Stimulated activated CD8-positive, alpha-beta memory T cell treated with anti-CD3 and anti-CD28 coated beads, Interleukin-12 subunit alpha, Interleukin-12 subunit beta, amount 100 ng/mL, for 1 hour (primary cell): ENCODE data around the gene PLCB2.

Experiments
- DNase-seq: peaks from one replicate; pipeline ENCODE4 v3.0.0-alpha.2; 2020; ENCODE audit warnings: low read depth

The PLCB2 gene

DNA sequence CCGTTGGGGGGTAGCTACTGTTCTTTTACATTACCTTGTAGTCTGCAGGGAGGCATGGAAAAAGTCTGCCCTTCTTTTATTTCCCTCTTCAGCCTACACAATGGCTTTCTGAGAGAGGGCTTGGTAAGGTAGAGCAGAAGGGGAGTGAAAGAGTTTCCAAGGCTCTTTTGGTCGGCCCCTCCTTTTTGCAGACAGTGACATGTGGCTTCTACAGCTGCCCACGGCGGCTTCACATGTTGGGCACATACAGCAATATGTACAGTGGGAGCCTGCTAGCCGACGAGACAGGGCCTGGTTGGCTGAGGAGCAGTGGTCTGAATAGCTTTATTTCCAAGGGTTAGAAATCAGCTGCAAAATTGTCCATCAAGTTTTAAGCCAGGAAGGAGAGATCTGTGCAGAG, 19.7 kb upstream of the PLCB2 start:
- DNase-seq: no peak

- DNase-seq: no peak
These were observed 18.0 kb upstream of the PLCB2 start for GRCh38 chr15:40325700-40326099.

- DNase-seq: no peak
These were observed 17.5 kb upstream of the PLCB2 start for GRCh38 chr15:40325188-40325587.

DNA sequence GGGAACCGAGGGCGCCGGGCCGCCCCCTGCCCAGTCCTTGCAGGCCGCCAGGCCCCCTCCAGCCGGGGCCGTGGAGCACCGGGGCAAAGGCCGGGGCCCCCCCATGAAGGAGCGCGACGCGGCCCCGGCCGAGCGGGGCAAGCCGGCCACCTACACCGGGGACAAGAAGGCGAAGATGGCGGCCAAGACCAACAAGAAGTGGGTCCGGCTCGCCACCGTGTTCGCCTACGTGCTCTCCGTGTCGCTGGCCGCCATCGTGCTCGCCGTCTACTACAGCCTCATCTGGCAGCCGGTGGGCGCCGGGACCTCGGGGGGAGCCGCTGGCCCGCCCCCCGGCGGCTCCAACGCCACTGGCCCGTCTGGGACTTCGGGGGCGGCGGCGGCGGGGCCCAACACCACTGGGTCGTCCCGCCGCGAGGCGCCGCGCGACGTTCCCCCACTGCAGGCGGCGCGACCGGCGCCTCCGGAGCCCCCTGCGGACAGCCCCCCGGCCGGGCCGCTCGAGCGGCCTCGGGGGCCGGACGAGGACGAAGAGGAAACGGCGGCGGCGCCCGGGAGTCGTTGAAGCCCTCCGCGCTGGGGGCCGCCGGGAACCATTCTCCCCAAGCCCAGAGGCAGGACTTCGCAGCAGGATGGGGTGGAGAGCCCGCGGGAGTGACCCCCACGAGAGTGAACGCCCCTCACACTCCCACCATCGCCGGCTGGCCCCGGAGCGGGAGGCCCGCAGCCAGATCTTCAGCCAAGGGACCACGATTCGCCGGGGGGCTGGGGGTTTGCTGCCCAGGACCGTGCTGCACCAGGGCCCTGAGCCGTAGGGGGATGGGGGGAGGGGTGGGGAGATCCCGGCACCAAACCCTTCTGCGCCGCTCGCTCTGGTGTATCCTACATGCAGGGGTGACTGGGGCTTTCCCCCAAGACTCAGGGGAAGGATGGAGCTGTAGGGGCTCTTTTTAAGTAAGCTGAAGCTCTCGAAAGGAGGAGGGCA, 16.5 kb upstream of the PLCB2 start:
- DNase-seq: no peak

DNA sequence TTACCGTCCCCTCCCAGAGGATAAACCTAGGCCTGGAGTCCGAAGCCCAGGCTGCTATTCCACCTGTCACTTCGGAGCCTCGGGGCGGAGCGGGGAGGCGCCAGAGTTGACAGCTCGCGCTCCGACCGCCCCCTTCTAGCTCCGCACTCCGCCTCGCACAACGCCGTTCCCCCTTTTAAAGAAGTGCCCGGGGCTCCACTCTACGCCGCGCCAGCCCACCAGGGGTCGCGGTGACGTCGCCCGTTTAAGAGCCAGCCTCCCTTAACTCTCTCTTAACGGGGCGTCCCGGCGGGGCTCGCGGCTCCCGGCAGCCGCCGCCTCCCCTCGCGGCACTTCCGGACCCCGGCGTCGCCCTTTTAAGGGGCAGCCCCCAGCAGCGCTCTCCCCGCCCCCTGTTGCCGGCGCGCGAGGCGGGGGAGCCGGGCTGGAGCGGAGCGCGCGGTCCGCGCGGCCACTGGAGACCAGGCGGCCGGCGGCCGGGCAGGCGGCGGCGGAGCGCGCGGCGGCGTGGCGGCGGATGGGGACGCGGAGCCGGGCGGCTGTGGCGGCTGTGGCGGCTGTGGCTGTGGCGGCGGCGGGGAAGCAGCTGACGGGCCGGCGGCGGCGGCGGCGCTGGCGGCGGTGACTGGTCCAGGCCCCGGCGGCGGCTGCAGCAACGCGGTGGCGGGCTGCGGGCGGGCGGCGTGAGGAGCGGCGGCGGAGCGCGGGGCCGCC, 15.7 kb upstream of the PLCB2 start, which contains the start of gene INAFM2:
INAFM2 (plus strand) TSS at position 454 of the 714 bp plus-strand sequence. CDS start 364 bp downstream, outside the sequence.
- peak; percentile 81 for DNase-seq

- DNase-seq: no peak
These were observed 14.9 kb upstream of the PLCB2 start for GRCh38 chr15:40322531-40323238.

DNA sequence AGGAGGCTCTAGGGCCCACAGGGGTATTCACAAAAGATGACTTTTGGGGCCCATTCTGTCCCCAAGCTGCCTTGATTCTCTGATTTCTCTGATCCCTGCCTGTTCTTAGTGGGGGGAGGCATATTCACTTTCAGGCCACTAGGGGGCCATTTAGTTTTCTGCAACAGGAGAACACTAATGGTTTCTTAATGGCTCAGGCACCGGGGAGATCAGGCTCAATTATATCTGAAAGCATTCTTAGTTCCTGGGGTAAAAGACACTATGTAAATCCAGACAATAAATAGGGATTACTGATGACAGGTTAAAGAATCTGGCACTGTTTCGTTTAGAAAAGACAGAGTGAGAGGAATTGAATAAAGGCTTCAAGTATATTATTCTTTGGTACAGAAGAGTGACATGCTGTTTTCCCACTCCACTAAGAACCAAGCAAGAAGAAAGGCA, 13.2 kb upstream of the PLCB2 start:
- no peak for DNase-seq

GRCh38 chr15:40320409-40320808, 12.7 kb upstream of the PLCB2 start:
- no peak for DNase-seq

DNA sequence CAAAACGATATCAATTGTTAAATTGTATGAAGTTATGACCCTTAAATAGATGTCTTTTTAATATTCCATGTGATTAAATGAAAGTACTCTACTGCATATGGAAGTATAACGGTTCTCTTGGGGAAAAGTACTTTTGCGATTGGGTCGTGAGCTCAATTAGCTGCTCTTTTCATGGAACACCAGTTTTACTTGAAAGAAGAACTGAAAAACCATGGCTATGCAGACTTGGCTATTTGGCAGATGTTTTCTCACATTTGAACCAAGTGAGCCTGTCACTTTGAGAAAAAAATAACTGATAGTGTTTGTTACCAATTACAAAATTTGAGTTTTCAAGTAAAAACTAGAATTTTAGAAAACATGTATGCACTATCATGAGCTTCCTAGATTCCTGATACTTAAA, 9.8 kb upstream of the PLCB2 start:
- no peak for DNase-seq

GRCh38 chr15:40316931-40317330, 9.2 kb upstream of the PLCB2 start:
- DNase-seq: no peak

- no peak for DNase-seq
These were observed 7.1 kb upstream of the PLCB2 start for GRCh38 chr15:40314723-40315276.

DNA sequence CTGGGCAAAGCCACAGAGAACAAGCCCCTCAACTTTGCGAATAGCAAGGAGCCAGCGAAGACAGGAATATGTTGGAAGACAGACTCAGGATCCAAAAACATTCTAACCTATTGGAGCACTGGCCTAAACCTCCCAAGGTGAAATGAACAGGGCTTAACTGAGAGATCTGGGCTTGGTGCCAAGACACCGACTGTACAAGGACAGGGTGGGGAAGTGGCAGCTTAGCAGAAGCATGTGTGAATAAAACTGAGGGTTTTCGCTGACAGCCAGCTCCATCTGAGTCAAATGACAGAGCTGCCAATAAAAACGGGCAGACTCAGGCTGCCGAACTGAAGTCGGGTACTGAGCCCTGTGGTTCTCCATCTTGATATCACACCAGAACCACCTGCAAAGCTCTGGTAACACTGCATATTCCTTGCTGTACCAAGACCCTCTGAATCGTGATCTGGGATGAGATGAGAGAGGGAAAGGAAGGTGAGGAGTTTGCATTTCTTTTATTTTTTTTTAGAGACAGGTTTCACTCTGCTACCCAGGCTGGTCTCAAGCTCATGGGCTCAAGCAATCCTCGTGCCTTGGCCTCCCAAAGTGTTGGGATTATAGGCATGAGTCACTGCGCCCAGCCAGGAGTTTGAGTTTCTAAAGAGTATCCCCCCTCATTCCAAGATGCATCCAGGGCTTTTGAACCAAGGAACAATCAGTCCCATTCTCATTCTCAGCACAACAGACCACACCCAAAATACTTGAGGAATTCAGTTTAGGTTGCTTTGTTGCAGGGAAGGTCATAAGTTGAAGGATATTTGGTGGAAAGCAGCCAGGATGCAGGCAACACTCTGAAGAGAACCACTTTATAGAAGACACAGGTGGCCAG, 6.0 kb upstream of the PLCB2 start:
- DNase-seq: no peak

DNA sequence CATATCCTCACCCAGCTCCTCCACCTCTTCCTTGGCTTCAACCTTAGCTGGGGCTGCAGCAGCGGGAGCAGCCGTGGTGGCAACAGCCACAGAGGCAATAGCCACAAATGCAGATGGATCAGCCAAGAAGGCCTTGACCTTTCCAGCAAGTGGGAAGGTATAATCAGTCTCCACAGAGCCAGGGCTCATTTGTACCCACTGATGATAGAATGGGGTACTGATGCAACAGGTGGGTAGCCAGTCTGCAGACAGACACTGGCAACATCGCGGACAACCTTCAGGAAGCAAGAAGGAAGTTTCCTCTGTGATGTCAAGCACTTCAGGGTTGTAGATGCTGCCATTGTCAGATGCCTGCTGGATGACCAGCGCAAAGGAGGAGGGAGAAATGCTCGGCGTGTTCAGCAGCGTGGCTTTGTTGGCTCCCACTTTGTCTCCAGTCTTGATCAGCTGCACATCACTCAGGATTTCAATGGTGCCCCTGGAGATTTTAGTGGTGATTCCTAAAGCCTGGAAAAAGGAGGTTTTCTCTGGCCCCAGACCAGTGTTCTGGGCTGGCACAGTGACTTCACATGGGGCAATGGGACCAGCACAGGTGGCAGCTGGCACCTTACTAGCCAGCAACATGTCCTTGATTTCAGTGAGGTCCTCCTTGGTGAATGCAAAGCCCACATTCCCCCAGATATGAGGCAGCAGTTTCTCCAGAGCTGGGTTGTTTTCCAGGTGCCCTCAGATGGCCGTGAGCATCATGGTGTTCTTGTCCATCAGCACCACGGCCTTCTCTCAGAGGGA, 4.8 kb upstream of the PLCB2 start:
- DNase-seq: no peak

GRCh38 chr15:40310993-40311392, 3.3 kb upstream of the PLCB2 start:
- no peak for DNase-seq

DNA sequence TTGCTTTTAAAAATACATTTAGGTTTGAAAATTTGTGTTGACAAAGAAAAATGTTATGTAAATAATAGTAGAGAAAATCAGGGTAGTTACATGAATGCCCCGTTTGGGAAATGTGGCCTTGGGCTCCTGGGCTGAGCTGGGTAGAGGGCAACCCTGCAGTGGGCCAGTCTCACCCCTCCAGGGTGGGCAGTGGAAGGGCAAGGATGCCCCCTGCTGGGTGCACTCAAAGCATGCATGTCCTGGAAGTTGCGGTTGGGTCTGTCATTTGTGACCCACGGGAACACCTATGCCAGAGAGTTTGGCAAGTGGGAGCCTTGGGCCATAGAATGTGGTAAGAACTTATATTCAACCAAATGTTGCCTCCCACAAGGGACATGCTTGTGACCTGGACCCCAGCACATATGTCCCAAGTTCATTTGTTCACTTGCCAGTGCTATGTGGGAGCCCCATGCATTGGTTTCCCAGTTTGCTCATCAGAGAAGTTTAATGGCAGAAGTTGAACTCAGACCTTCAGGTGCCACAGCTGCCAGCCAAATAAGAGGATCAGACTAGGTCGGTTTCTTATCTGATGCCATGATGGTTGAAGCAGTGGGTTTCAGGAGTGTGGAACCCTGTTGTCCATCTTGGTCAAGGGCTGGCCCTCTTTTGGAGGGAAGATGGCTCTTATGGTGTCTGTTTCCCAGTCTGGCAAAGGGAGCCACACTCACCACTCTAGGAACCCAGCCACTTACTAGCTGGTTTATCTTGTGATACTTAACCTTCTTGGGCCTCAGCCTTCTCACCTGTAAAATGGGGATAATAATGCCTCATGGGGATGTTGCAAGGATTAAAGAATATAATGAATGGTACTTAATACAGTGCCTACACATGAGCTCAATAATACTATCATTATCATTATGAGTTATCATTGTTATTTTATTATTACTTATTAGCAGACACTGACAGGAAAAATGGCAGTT, 2.5 kb upstream of the PLCB2 start:
- no peak for DNase-seq

- DNase-seq: no peak
These were observed 1.7 kb upstream of the PLCB2 start for GRCh38 chr15:40309344-40309862.

DNA sequence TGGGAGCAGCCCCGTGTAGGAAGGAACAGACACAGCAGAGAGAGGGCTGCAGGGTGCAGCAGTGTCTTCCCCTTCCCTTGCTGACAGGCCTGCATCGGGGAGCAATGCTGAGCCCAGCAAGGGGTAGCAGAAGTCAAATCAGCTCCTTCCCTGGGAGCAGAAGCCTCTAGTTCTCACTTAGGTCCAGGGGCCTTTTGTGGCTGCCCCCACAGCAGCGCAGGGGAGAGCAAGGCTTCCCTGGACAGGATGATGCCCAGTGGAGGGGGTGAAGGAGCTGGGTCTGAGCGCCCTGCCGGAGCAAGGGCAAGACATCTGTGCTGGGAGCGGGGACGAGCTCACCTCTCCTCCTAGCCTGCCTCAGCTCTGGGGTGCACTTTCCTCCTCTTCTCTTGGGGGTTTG, 827 bp downstream of the PLCB2 start:
- no peak for DNase-seq

GRCh38 chr15:40306371-40306770, 1.4 kb downstream of the PLCB2 start:
- DNase-seq: no peak

- no peak for DNase-seq
These were observed 2.5 kb downstream of the PLCB2 start for GRCh38 chr15:40305281-40305680.
